Activated T-cell treated with anti-CD3 and anti-CD28 coated beads, Interleukin-2, amount 50 U/mL, for 4 hours (primary cell): ENCODE measurements around the gene EFCAB6. TPM values are rescaled to one million over a fixed set of nuclear protein-coding genes. Genes with fewer than 3 reads are reported as not detected.

Source experiments
- ATAC-seq, 2 donors: fragments of 200-7000 bp; cut with Tn5 transposase; one replicate each; pipeline ENCODE4 v1.10.0; 2021
- DNase-seq: peaks from one replicate; pipeline ENCODE4 v3.0.0-alpha.2; 2020
- H3K27me3 Mint-ChIP-seq: one replicate; pipeline ENCODE4 v1.8.0; 2021; ENCODE audit warnings: low read depth, mixed read lengths
- H3K36me3 Mint-ChIP-seq: one replicate; pipeline ENCODE4 v1.8.0; 2022; ENCODE audit warnings: mixed read lengths; ENCODE audit not compliant: insufficient read depth
- H3K4me1 Mint-ChIP-seq: one replicate; pipeline ENCODE4 v1.8.0; 2021; ENCODE audit warnings: low read depth, mixed read lengths
- H3K4me3 Mint-ChIP-seq: one replicate; pipeline ENCODE4 v1.8.0; 2021; ENCODE audit warnings: mild to moderate bottlenecking, moderate library complexity, mixed read lengths
- H3K9me3 Mint-ChIP-seq: one replicate; pipeline ENCODE4 v1.8.0; 2021; ENCODE audit warnings: mixed read lengths
- total RNA-seq, 3 donors: library from RNA; stranded (reverse); gene quantifications; one replicate each; pipeline ENCODE4 v1.2.1, GENCODE V29; 2021

EFCAB6 gene
- total RNA-seq, 3 donors from 2014 or later: 0.18 to 0.24 (median 0.18) TPM

- no peak for DNase-seq
- H3K9me3 Mint-ChIP-seq: no peaks in the 10 kb centered on the region
- peaks cover 16% of the 10 kb centered on the region for H3K4me1 Mint-ChIP-seq
- H3K36me3 Mint-ChIP-seq: no peaks in the 10 kb centered on the region
- no peak for ATAC-seq
- H3K27me3 Mint-ChIP-seq: no peaks in the 10 kb centered on the region
- no peak overlapping the region for H3K4me3 Mint-ChIP-seq
These were observed 328.8 kb downstream of the EFCAB6 start for GRCh38 chr22:43483266-43483665.

- Mint-ChIP-seq H3K4me1 (peaks cover 16% of the 10 kb centered on the region), H3K27me3 (no peaks in the 10 kb centered on the region), H3K9me3 (no peaks in the 10 kb centered on the region), H3K4me3 (no peak overlapping the region), H3K36me3 (no peaks in the 10 kb centered on the region)
- ATAC-seq: no peak
- no peak for DNase-seq
These were observed 329.8 kb downstream of the EFCAB6 start for GRCh38 chr22:43482318-43482625.

- H3K27me3 Mint-ChIP-seq: no peaks in the 10 kb centered on the region
- H3K4me1 Mint-ChIP-seq: peaks cover 16% of the 10 kb centered on the region
- DNase-seq (no peak), ATAC-seq (peak; percentile 25 to 56)
- H3K9me3 Mint-ChIP-seq: no peaks in the 10 kb centered on the region
- peak overlapping the region; percentile 70 for H3K4me3 Mint-ChIP-seq
- H3K36me3 Mint-ChIP-seq: no peaks in the 10 kb centered on the region
These were observed 330.4 kb downstream of the EFCAB6 start for GRCh38 chr22:43481568-43482317.

- Mint-ChIP-seq H3K27me3 (no peaks in the 10 kb centered on the region), H3K9me3 (no peaks in the 10 kb centered on the region), H3K36me3 (no peaks in the 10 kb centered on the region), H3K4me1 (peaks cover 16% of the 10 kb centered on the region), H3K4me3 (no peak overlapping the region)
- DNase-seq: no peak
- ATAC-seq: no peak
These were observed 332.1 kb downstream of the EFCAB6 start for GRCh38 chr22:43479962-43480361.

- no peaks in the 10 kb centered on the region for H3K9me3 Mint-ChIP-seq
- no peaks in the 10 kb centered on the region for H3K27me3 Mint-ChIP-seq
- peaks cover 16% of the 10 kb centered on the region for H3K4me1 Mint-ChIP-seq
- DNase-seq (no peak), ATAC-seq (no peak)
- H3K36me3 Mint-ChIP-seq: no peaks in the 10 kb centered on the region
- H3K4me3 Mint-ChIP-seq: no peak overlapping the region
These were observed 332.7 kb downstream of the EFCAB6 start for GRCh38 chr22:43479301-43479950.

Other genes with a start within 250 kb of the EFCAB6 start
- not detected for gene SULT4A1, start 50.2 kb upstream of the EFCAB6 start, total RNA-seq
- gene PNPLA5, start 79.7 kb upstream of the EFCAB6 start, total RNA-seq: not detected
- gene PNPLA3, start 111.5 kb upstream of the EFCAB6 start, total RNA-seq: under 1 TPM in 1 of 3 donors, not detected in 2; 0.30 TPM
- 10 to 100 TPM; 62.6 to 73.6 (median 64.1) TPM for gene SAMM50, start 143.1 kb upstream of the EFCAB6 start, total RNA-seq
- 10 to 100 TPM; 15.1 to 21.5 (median 19.6) TPM for gene PARVB, start 212.0 kb upstream of the EFCAB6 start, total RNA-seq